Skeletal muscle cell (primary cell): ENCODE results near the gene PROM1.

Experiments
- DNase-seq: peaks from one replicate; pipeline ENCODE4 v3.0.0-alpha.2; 2010; ENCODE audit warnings: low read depth
- H3K4me3 ChIP-seq: 2 replicates; pipeline ENCODE4 v1.5.1; 2011; ENCODE audit warnings: low read depth, mild to moderate bottlenecking, control low read depth, low read length, moderate library complexity

PROM1 gene

GRCh38 chr4:16110661-16111290, 27.0 kb upstream of the PROM1 start:
- no peak for DNase-seq
- H3K4me3 ChIP-seq, result no peak overlapping the region

DNA sequence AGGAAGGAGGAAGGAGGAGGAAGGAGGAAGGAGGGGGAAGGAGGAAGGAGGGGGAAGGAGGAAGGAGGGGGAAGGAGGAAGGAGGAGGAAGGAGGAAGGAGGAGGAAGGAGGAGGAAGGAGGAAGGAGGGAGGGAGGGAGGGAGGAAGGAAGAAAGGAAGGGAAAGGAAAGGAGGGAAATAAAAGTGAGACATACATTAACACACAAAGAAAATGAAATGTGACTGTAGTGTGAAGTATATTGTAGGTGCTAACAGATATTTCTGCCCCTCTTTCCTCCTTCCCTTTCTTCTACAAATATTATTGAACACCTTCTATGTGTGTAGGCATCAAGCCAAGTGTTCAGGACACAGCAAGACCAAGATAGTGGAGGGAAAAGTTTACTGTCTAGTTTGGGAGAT, 26.4 kb upstream of the PROM1 start:
- DNase-seq, result no peak
- H3K4me3 ChIP-seq, result no peak overlapping the region

- DNase-seq, result no peak
- H3K4me3 ChIP-seq, result no peak overlapping the region
Measured at GRCh38 chr4:16109256-16109655, 25.4 kb upstream of the PROM1 start.

GRCh38 chr4:16106956-16107355, 23.1 kb upstream of the PROM1 start:
- no peak for DNase-seq
- H3K4me3 ChIP-seq, result no peak overlapping the region

GRCh38 chr4:16104520-16104919, 20.7 kb upstream of the PROM1 start:
- DNase-seq, result no peak
- H3K4me3 ChIP-seq, result no peak overlapping the region

DNA sequence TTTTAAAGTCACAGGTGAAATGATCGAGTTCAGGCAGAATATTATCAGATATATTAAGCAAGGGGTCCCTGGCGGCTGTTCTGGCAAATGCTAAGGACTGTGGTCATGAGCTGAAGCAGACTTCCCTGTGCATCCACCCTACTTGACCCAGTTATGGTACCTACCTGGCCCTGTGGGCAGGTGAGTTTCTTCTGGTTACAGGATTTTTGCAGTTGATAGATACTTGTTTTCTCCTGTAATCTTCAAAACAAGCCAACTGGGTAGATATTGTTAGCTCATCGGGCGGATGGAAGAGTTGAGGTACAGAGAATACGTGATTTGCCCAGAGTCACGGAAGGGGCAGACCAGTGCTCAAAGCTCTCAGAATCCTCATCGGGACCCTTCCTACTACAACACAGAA, 18.5 kb upstream of the PROM1 start:
- no peak overlapping the region for H3K4me3 ChIP-seq
- DNase-seq, result no peak

DNA sequence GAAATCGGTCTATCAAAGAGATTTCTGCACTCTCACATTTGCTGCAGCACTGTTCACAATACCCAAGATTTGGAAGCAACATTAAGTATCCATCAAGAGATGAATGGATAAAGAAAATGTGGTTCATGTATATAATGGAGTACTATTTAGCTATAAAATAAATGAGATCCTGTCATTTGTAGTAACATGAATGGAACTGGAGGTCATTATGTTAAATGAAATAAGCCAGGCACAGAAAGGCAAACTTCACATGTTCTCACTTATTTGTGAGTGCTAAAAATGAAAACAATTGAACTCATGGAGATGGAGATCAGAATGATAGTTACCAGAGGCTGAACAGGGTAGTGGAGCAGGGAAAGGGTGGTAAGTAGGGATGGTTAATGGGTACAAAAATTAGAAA, 17.0 kb upstream of the PROM1 start:
- H3K4me3 ChIP-seq, result no peak overlapping the region
- no peak for DNase-seq

GRCh38 chr4:16092682-16093319, 9.0 kb upstream of the PROM1 start:
- DNase-seq, result no peak
- H3K4me3 ChIP-seq, result no peak overlapping the region

GRCh38 chr4:16090096-16090705, 6.4 kb upstream of the PROM1 start:
- DNase-seq, result no peak
- no peak overlapping the region for H3K4me3 ChIP-seq

DNA sequence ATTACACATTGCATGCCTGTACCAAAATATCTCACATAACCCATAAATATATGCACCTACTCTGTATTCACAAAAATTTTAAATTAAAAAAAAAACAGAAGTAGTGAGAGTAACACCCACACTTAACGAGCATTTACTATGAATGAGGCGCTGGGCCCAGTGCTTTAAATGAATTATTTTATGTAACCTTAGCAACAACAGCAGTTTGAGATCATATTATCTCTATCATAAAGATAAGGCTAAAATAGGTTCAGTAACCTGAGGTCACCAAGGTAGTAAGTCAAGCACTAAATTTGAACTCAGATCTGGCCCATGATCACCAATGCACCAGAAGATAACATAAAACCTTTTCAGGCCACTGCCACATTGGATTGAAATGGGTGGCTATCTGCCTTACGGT, 5.3 kb upstream of the PROM1 start:
- no peak overlapping the region for H3K4me3 ChIP-seq
- DNase-seq, result no peak

- no peak for DNase-seq
- no peak overlapping the region for H3K4me3 ChIP-seq
Measured at GRCh38 chr4:16088601-16089000, 4.8 kb upstream of the PROM1 start.

DNA sequence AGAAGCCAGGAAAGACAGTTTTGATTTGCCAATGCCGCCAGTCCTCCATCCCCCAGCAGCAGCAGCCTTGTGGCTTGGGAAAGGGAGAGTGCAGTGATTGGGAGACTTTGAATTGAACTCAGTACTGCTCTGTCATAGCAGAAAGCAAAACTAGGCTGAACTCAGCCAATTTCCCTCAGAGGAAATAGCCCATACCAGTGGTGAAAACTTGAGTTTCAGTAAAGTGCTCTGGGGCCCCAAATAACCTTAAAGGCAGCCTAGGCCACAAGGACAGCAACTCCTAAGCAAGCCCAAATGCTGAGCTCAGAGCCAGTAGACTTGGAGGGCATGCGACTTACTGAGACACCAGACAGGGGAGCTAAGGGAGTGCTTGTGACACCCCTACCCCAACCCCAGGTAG, 2.0 kb upstream of the PROM1 start:
- H3K4me3 ChIP-seq, result no peak overlapping the region
- DNase-seq, result no peak

- DNase-seq, result no peak
- peak overlapping the region; percentile 30 for H3K4me3 ChIP-seq
Measured at GRCh38 chr4:16082426-16083240, 1.2 kb downstream of the PROM1 start.

DNA sequence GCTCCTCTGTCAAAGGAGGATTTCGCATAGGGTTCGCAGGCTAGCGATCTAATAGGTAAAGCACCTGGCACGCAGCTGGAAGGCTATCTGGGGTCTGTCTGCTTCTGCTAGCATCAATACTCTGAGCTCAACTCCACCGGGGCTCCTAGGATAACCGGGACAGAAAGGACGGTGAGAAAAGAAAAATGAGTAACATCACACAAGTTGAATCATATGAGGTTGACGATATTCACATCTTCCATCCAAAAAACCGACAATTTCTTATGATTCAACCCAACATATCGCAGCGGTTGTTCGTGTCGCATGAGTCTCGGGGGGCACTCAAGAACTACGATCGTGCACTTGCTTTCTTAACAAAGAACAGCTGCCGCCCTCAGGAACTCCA, 1.8 kb downstream of the PROM1 start:
- peak overlapping the region; percentile 30 for H3K4me3 ChIP-seq
- no peak for DNase-seq

DNA sequence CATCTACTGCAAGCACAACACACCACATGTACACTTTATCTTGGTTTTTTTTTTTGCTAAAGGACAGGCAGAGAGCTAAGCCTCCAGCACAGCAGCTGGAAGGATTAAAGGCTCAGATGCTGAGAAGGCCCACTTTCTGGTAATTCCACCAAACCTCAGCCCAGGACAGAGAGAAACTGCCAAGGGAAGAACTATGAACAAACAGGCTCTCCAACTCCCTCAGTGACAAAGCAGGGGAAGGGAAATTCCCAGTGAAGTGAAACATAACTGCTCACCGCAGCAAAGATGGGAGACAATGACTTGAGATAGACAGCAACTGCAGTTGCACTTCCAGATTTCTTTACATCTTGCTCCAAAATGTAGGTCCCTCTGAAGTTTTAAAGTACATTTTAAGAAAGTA, 4.8 kb downstream of the PROM1 start:
- no peak overlapping the region for H3K4me3 ChIP-seq
- DNase-seq, result peak; percentile 9

DNA sequence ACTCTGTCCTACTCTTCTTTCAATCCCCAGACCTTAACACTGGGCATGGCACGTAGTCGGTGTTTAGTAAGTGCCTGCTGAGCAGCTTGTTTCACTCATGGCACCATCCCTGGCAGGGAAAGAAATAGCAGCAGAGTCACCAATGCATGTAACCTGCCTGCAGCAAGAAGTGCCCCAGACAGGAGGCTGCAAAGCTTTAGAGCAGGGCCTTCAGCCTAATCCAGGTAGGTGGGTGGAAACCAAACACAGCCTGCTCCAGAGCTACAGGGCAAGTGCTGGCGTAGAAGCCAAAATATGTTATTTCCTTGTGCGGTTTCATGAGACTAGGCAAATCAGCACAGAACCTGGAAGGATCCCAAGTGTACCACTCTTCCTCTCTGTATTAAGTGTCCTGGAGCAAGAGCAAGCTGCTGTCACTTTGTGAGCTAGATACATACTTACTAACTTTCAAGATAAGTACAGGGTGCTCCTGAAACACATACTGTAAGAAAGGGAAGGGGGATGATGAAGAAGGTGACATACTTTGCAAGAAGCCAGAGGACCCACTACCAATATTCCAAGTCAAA, 5.5 kb downstream of the PROM1 start:
- no peak for DNase-seq
- H3K4me3 ChIP-seq, result no peak overlapping the region

- DNase-seq, result no peak
- H3K4me3 ChIP-seq, result no peak overlapping the region
Measured at GRCh38 chr4:16077786-16078185, 6.0 kb downstream of the PROM1 start.

GRCh38 chr4:16075975-16076757, 7.7 kb downstream of the PROM1 start:
- no peak overlapping the region for H3K4me3 ChIP-seq
- no peak for DNase-seq

GRCh38 chr4:16075061-16075460, 8.8 kb downstream of the PROM1 start:
- no peak overlapping the region for H3K4me3 ChIP-seq
- DNase-seq, result no peak
